Lower leg skin (tissue), 4 donors: ENCODE data around the gene FAM120A. TPM values are rescaled to one million over a fixed set of nuclear protein-coding genes. Genes with fewer than 3 reads are reported as not detected.
"Not testable (repeated sequence)": the region's sequence is repeated elsewhere in the genome, so short reads cannot be mapped to it uniquely, and the experiment has no call there.

Source experiments
- DNase-seq, 2 donors: peaks; one replicate each; pipeline ENCODE4 v3.0.0-alpha.2; 2019; ENCODE audit warnings: low spot score in 2 of 2
- H3K4me3 ChIP-seq: fragments of 200-600 bp; sonication (generic); 2 replicates; pipeline ENCODE4 v1.5.1; 2017; ENCODE audit warnings: mild to moderate bottlenecking, low read depth; ENCODE audit not compliant: poor library complexity, severe bottlenecking
- POLR2A ChIP-seq, 2 donors: fragments of 450-650 bp; IDR thresholded peaks; one replicate each; pipeline ENCODE4 v1.6.1; 2016 to 2017; ENCODE audit warnings: antibody characterized with exemption in 2 of 2, mild to moderate bottlenecking in 1 of 2, moderate library complexity in 1 of 2
- whole genome bisulfite sequencing, 2 donors: methylation state at CpG; one replicate each; pipeline ENCODE4 v1.1.5; 2018; 5-methylcytosine and 5-hydroxymethylcytosine counted together
- intact Hi-C: fragments of 100-400 bp; cut with DNase I; formaldehyde crosslinking; loops from one replicate; pipeline ENCODE4 v1.15.0; 2023; ENCODE audit warnings: low total_unique reads
- total RNA-seq, 4 donors: library from RNA; depleted of rRNA; stranded (reverse); fragments of >200 nt; gene quantifications; one replicate each; pipeline ENCODE4 v1.1.0, GENCODE V29; 2016
- TF ChIP-seq, protein P1 (sequence below), 3 donors: fragments of 450-650 bp; IDR thresholded peaks; one replicate each; pipeline ENCODE4 v1.5.1; 2016; ENCODE audit warnings: antibody characterized with exemption in 3 of 3, mild to moderate bottlenecking in 3 of 3, moderate library complexity in 2 of 3

FAM120A gene
- total RNA-seq, 4 donors from 2014 or later = 58.1 to 80.5 (median 65.0) TPM

DNA sequence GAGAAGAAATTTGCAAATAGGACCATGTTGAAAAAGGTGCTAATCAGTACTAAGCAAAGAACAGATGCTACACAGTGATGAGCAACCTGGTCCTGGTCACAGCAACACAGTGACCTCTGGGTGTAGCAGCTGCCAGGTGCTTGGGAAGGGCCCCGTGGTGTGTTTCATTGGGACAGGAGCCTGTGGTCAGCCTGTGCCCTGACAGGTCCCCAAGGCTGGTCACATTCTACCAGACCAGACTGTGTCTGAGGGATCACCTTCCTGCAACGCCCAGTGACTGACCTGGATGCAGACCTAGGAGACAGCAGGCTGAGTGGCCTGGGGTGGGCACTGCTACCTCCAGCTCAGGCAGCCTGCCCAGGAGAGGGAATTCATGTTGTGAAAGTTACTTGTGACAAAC, 56.7 kb downstream of the FAM120A start:
- DNase-seq = no peak
- intact Hi-C loops = no loop called here
- TF ChIP-seq, protein P1, sequence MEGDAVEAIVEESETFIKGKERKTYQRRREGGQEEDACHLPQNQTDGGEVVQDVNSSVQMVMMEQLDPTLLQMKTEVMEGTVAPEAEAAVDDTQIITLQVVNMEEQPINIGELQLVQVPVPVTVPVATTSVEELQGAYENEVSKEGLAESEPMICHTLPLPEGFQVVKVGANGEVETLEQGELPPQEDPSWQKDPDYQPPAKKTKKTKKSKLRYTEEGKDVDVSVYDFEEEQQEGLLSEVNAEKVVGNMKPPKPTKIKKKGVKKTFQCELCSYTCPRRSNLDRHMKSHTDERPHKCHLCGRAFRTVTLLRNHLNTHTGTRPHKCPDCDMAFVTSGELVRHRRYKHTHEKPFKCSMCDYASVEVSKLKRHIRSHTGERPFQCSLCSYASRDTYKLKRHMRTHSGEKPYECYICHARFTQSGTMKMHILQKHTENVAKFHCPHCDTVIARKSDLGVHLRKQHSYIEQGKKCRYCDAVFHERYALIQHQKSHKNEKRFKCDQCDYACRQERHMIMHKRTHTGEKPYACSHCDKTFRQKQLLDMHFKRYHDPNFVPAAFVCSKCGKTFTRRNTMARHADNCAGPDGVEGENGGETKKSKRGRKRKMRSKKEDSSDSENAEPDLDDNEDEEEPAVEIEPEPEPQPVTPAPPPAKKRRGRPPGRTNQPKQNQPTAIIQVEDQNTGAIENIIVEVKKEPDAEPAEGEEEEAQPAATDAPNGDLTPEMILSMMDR (IDR thresholded peaks at IDR 0.05) = no peak
- TF ChIP-seq POLR2A (IDR thresholded peaks at IDR 0.05) = no peak
- 91 to 96% methylated on average over 1 to 2 of the region's 2 CpGs for WGBS, 2 donors
- H3K4me3 ChIP-seq = no peak overlapping the region

DNA sequence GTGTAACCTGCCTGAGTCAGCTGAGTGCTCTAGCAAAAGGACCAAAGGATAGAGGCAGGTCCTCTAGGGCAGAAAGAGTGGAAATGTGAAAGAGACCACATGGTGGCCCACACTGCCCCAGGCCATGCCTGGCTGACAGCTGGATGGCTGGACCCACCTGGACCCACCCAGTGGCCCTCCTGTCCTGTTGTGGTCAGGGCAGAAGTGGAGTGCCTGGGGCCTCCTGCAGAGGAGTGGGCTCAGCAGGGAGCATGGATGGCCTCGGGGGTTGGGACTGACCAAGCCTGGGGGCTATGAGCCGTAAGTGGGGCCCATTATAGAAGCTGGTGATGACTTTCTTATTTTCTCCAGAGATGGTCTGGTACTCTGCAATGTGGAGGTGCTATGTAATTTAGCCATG, 57.6 kb downstream of the FAM120A start:
- intact Hi-C loops = no loop called here
- 88 to 94% methylated on average over 2 of the region's 2 CpGs for WGBS, 2 donors
- H3K4me3 ChIP-seq = no peak overlapping the region
- no peak for DNase-seq
- TF ChIP-seq POLR2A (IDR thresholded peaks at IDR 0.05) = no peak
- TF ChIP-seq, protein P1 (IDR thresholded peaks at IDR 0.05) = no peak

DNA sequence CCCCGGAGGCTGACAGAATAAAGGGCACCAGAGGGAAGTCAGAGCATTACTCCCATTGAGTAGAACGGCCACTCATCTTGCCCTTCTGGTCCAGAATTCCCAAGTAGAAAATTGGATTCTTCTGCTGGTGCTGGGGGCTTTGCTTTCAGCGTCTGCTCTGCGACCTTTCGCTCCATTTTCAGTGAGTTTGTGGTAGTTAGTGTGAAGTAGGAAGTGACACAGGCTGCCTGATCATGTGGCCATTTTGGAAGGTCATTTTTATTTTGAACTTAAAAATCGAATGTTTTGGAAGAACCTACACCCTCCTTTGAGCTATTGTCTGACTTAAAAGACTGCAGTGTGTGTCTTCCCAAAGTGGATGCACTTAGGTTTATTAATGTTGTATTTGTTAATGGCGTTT, 58.6 kb downstream of the FAM120A start:
- TF ChIP-seq, protein P1 (IDR thresholded peaks at IDR 0.05) = no peak
- no peak for TF ChIP-seq POLR2A (IDR thresholded peaks at IDR 0.05)
- H3K4me3 ChIP-seq = no peak overlapping the region
- DNase-seq = no peak
- 78 to 87% methylated on average over 7 of the region's 7 CpGs for WGBS, 2 donors
- intact Hi-C loops = no loop called here

DNA sequence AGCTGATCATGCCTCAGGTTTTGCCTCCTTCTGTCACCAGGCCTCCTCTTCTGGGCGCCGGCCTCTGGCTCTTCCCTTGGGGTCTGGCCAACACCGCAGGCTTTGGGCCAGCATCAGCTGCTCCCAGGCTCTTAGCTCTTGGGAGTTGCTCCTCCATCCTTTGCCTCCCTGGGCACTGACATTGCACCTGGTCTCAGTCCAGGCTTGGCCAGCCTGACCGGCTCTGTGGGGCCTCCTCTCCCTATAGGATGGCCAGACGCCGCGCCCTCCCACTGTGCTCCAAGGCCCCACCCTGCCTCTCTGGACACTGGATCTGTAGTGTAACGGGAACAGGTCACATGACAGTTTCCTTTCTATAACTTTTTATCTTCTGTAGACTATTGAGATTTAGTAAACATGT, 59.7 kb downstream of the FAM120A start:
- WGBS, 2 donors = 72 to 77% methylated on average over 8 of the region's 8 CpGs
- H3K4me3 ChIP-seq, intact Hi-C loops: not testable (repeated sequence)
- peak in 1 of 2 donors; percentile 87 for DNase-seq

DNA sequence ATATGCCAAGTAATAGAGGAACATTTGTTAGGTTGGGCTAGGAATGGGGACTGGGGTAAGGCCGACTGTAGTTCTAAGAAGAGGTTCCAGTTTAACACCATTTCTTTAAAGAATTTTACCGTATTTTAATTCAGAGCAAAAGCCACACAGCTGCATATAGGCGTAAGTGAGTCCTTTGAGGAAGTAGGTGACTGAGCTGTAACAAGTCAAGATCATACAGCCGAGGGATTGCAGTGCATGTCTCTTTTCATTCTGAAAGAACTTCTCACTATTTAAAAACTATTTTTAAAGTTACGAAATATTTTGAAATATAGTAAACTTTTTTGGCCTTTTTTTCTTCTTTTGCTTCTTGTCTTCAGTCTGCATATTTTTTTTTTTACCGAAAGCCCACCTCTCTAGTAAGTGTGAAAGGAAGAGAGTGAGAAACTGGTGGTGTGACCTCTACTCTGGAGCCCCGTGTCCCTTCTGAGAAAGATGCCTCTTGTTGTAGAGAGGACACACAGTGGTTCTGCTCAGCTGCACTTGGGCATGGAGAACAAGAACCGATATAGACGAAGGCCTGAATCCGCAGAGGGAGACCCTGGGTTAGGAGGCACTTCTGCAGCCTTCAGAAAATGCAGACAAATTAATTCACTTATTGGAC, 60.8 kb downstream of the FAM120A start:
- WGBS, 2 donors = 83 to 88% methylated on average over 10 of the region's 10 CpGs
- intact Hi-C loops, DNase-seq, H3K4me3 ChIP-seq: not testable (repeated sequence)

DNA sequence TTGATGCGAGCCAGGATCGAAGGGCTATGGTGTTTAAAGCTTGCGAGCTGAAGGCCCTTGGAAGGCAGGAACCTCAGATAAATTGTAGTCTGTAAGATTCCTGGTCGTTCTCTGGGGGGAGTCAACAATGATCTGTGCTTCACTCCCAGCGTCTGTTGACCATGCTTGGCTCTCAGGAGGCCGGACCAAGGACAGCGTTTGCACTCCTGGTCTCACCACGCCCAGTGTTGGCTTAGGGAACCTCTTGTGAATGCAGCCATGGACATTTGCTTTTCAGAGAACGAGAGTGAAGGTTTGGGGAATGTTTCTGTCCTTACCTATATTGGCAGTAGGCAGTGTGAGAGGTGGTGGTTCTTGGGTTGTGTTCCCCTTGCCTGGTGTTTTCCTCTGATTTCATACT, 62.1 kb downstream of the FAM120A start:
- TF ChIP-seq, protein P1 (IDR thresholded peaks at IDR 0.05) = no peak
- TF ChIP-seq POLR2A (IDR thresholded peaks at IDR 0.05) = no peak
- intact Hi-C loops = no loop called here
- no peak for DNase-seq
- no peak overlapping the region for H3K4me3 ChIP-seq
- WGBS, 2 donors = 81 to 87% methylated on average over 9 of the region's 9 CpGs

DNA sequence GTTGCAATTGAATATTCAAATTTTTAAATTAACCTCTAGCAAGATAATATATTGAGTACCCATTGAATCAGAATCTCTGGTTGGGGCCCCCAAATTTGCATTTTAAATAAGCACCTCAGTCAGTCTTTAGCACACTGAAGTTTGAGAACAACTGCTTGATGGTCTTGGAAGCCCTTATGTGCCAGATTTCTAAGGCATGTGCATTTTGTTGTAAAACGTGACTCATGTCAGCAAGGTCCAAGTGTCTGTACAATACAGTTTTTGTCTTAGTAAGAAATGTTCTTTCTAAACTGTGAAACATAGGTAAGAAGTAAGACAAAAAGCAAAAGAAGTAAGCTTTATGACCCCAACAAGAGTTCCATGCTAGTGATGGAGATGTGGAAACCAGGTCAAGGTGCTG, 65.8 kb downstream of the FAM120A start:
- no peak for DNase-seq
- TF ChIP-seq POLR2A (IDR thresholded peaks at IDR 0.05) = no peak
- TF ChIP-seq, protein P1 (IDR thresholded peaks at IDR 0.05) = no peak
- no peak overlapping the region for H3K4me3 ChIP-seq
- WGBS, 2 donors = 39 to 59% methylated on average over 1 of the region's 1 CpG
- intact Hi-C loops = no loop called here
